GM19043 (cell line): ENCODE results near the gene VPS37B.

Source experiments
- ATAC-seq: cut with Tn5 transposase; IDR thresholded peaks from one replicate; pipeline ENCODE4 v1.9.1; 2021; ENCODE audit warnings: low read depth; ENCODE audit not compliant: unreplicated experiment

Gene VPS37B

DNA sequence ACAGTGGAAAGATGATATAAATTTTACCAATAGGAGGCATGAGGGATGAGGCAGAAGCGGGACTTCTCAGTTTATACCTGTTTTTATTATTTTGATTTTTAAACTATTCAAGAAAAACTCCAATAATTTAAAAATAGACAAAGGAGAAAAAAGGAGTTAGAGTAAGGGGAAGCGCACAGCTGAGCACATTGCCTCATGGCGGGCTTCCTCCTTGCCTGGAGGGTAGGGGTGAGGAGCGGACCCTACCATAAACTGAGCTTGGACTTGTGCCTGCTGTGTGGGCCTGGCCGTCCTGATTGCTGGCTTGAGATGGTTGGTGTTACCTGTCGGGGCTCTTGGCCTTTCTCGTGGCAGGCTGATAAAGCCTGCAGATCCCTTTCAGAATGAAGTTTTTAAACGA is 75.8 kb downstream of the VPS37B start:
- ATAC-seq: no peak

DNA sequence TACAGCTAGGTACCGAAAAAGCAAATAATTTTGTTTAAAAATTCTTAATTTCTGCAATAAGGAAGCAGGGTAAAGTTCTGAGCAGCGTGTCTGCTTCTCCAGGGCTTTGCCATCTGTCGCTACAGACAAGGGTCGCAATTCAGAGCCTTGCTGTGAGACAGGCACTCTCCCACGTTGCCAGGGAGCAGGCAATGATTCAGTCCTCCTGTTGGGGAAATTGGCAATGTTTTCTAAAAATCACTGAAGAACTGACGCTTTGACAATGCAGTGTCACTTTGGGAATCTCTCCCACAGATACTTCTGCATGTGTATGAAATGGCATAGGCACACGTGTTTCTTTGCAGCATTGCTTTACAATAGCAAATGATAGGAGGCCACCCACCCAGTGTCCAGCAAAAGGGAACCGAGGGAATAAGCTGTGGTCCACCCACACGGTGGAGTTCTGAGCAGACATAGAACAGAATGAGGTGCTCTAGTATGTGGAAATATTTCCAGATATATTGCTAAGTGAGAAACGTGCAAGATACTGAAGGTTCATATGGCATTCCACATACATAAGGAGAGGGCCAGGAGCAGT is 76.6 kb downstream of the VPS37B start:
- no peak for ATAC-seq
